ENCODE results near the gene IL17B. TPM values are rescaled to one million over a fixed set of nuclear protein-coding genes. Genes with fewer than 3 reads are reported as not detected.

IL17B gene
- total RNA-seq, 1 experiment from 2014 or later = not detected

GRCh38 chr5:149348518-149348917, 30.6 kb downstream of the IL17B start:
- no peak for DNase-seq (ENCODE audit: unreplicated experiment)
- Mint-ChIP-seq H3K4me3 (ENCODE audit: unreplicated experiment) (no peak overlapping the region), H3K27me3 (ENCODE audit: insufficient read depth, unreplicated experiment) (no peaks in the 10 kb centered on the region), H3K27ac (ENCODE audit: low read depth, unreplicated experiment) (peak overlapping the region; percentile 44), H3K4me1 (ENCODE audit: insufficient read depth, unreplicated experiment) (peaks cover 22% of the 10 kb centered on the region), H3K9me3 (ENCODE audit: unreplicated experiment) (no peaks in the 10 kb centered on the region), H3K36me3 (ENCODE audit: insufficient read depth, unreplicated experiment) (peaks cover 65% of the 10 kb centered on the region)
- CTCF ChIA-PET = interaction anchor here (0.7 to 46.8 kb wide), 5 partner anchors 9 to 197 kb away, joined by 4 to 1231 read pairs (median 7); partner anchors contain the start of gene PCYOX1L
- TF ChIP-seq, protein P1, sequence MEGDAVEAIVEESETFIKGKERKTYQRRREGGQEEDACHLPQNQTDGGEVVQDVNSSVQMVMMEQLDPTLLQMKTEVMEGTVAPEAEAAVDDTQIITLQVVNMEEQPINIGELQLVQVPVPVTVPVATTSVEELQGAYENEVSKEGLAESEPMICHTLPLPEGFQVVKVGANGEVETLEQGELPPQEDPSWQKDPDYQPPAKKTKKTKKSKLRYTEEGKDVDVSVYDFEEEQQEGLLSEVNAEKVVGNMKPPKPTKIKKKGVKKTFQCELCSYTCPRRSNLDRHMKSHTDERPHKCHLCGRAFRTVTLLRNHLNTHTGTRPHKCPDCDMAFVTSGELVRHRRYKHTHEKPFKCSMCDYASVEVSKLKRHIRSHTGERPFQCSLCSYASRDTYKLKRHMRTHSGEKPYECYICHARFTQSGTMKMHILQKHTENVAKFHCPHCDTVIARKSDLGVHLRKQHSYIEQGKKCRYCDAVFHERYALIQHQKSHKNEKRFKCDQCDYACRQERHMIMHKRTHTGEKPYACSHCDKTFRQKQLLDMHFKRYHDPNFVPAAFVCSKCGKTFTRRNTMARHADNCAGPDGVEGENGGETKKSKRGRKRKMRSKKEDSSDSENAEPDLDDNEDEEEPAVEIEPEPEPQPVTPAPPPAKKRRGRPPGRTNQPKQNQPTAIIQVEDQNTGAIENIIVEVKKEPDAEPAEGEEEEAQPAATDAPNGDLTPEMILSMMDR (IDR thresholded peaks at IDR 0.05; ENCODE audit: unreplicated experiment) = no peak
- no TSS peak for BruUV-seq (replicated peaks)
- intact Hi-C loops (cut with micrococcal nuclease) = no loop called here
- POLR2A ChIA-PET = no interaction called here

DNA sequence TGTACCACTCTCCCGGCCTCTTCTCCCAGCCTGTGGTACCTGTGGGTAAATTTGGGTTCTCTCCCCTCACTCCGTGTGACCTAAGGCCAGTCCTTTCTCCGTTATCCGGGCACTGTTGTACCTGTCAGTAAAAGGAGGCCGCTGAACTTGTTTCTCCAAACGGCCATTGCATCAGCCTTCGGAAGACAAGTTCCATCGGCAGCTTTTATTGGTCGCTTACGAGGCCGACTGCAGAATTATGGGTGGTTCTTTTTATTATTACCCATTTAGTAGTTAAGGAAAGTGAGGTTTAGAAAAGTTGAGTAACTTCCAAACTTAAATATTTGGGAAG, 33.2 kb downstream of the IL17B start:
- no TSS peak for BruUV-seq (replicated peaks)
- DNase-seq (ENCODE audit: unreplicated experiment) = peak; percentile 56
- Mint-ChIP-seq H3K9me3 (ENCODE audit: unreplicated experiment) (no peaks in the 10 kb centered on the region), H3K27me3 (ENCODE audit: insufficient read depth, unreplicated experiment) (no peaks in the 10 kb centered on the region), H3K4me1 (ENCODE audit: insufficient read depth, unreplicated experiment) (peaks cover 22% of the 10 kb centered on the region), H3K27ac (ENCODE audit: low read depth, unreplicated experiment) (peak overlapping the region; percentile 94), H3K4me3 (ENCODE audit: unreplicated experiment) (peak overlapping the region; percentile 96), H3K36me3 (ENCODE audit: insufficient read depth, unreplicated experiment) (peaks cover 39% of the 10 kb centered on the region)
- ChIA-PET CTCF (interaction anchor here (0.9 to 46.8 kb wide), 8 partner anchors 12 to 610 kb away, joined by 3 to 1231 read pairs (median 4); partner anchors contain the start of gene PCYOX1L), POLR2A (interaction anchor here (0.7 to 7.4 kb wide), 26 partner anchors 11 to 237 kb away, joined by 3 to 213 read pairs (median 10); partner anchors contain the start of genes AFAP1L1, CSNK1A1 and PCYOX1L)
- intact Hi-C loops (cut with micrococcal nuclease) = loop anchor here (2.0 kb wide), 1 partner anchor 29 kb away; no protein-coding TSS in a partner anchor
- TF ChIP-seq, protein P1 (IDR thresholded peaks at IDR 0.05; ENCODE audit: unreplicated experiment) = no peak

DNA sequence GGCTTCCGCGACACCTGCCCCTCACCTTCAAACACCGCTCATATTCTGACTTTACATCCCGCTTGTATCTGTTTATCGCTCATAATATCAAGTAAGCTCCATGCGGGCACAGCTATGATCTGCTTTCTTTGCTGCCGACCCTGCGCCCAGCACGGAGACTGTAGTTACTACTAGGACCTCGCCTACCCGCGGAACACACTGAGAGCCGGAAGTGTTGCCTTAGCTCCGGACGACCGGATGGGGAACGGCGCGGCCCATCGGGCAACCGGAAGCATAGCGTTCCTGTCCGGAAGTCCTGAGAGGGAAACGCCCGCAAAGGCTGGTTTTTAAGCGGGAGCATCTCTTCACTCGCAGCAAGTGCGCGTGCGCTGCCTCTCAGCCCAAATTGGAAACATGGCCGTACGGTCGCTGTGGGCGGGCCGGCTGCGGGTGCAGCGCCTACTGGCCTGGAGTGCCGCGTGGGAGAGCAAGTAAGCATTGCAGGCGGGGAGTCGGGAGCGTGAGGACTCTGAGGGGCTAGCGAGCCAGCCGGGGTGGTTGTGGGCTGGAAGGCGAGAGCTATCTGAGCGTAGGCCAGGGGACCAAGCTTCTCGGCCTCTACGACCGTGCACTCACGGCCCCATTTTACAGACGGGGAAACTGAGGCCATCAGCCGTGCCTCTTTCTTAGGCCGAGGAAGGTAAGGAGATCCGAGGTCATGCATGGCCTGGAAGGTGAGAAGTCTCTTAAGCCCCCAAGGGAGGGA, 33.8 kb downstream of the IL17B start, which contains the start of gene GRPEL2:
TSS of gene GRPEL2 (plus strand) at position 353 of the 745 bp plus-strand sequence. CDS start at position 394, 41 bp downstream.
- H3K4me1 Mint-ChIP-seq (ENCODE audit: insufficient read depth, unreplicated experiment) = peaks cover 22% of the 10 kb centered on the region
- intact Hi-C loops (cut with micrococcal nuclease) = loop anchor here (2.0 kb wide), 1 partner anchor 29 kb away; no protein-coding TSS in a partner anchor
- no TSS peak for BruUV-seq (replicated peaks)
- H3K9me3 Mint-ChIP-seq (ENCODE audit: unreplicated experiment) = no peaks in the 10 kb centered on the region
- peak within 1 kb of the TSS; percentile 94 for H3K27ac Mint-ChIP-seq (ENCODE audit: low read depth, unreplicated experiment)
- H3K27me3 Mint-ChIP-seq (ENCODE audit: insufficient read depth, unreplicated experiment) = no peaks in the 10 kb centered on the region
- peaks cover 33% of the 10 kb centered on the region for H3K36me3 Mint-ChIP-seq (ENCODE audit: insufficient read depth, unreplicated experiment)
- DNase-seq (ENCODE audit: unreplicated experiment) = peak; percentile 99
- ChIA-PET CTCF (interaction anchor here (0.6 to 46.8 kb wide), 14 partner anchors 10 to 317 kb away, joined by 3 to 1231 read pairs (median 4); partner anchors contain the start of gene PCYOX1L), POLR2A (interaction anchor here (0.6 to 7.4 kb wide), 45 partner anchors 12 to 677 kb away, joined by 3 to 213 read pairs (median 5); partner anchors contain the start of genes AFAP1L1, ARHGEF37, CSNK1A1 and PCYOX1L)
- peak within 1 kb of the TSS; percentile 96 for H3K4me3 Mint-ChIP-seq (ENCODE audit: unreplicated experiment)
- TF ChIP-seq, protein P1 (IDR thresholded peaks at IDR 0.05; ENCODE audit: unreplicated experiment) = no peak

DNA sequence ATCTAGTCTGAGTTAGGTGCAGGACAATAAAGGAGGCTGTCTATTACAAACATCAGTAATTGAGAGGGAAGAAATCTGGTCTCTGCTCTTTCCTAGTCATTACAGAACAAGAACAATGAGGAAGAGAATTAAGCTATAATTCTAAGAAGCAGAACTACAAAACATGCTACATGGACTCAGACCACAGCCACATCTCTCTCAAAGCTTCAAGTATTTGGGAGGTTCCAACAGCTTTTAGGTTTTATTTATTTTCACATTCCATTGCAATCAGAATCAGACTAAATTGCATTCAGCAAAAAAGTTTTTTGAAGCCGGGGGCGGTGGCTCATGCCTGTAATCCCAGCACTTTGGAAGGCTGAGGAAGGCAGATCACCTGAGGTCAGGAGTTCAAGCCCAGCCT, 34.9 kb downstream of the IL17B start:
- POLR2A ChIA-PET = interaction anchor here (1.0 to 7.4 kb wide), 21 partner anchors 10 to 678 kb away, joined by 3 to 213 read pairs (median 10); partner anchors contain the start of genes AFAP1L1, ARHGEF37, CSNK1A1 and PCYOX1L

More for the DNA sequence above, 34.9 kb downstream of the IL17B start:
- Mint-ChIP-seq H3K4me3 (ENCODE audit: unreplicated experiment) (peak overlapping the region; percentile 96), H3K36me3 (ENCODE audit: insufficient read depth, unreplicated experiment) (peaks cover 22% of the 10 kb centered on the region), H3K27me3 (ENCODE audit: insufficient read depth, unreplicated experiment) (no peaks in the 10 kb centered on the region), H3K9me3 (ENCODE audit: unreplicated experiment) (no peaks in the 10 kb centered on the region), H3K4me1 (ENCODE audit: insufficient read depth, unreplicated experiment) (peaks cover 22% of the 10 kb centered on the region), H3K27ac (ENCODE audit: low read depth, unreplicated experiment) (no peak overlapping the region)
- TF ChIP-seq, protein P1 (IDR thresholded peaks at IDR 0.05; ENCODE audit: unreplicated experiment) = no peak
- CTCF ChIA-PET = interaction anchor here (0.6 to 46.8 kb wide), 11 partner anchors 9 to 114 kb away, joined by 3 to 1231 read pairs (median 4); partner anchors contain the start of gene PCYOX1L
- BruUV-seq (replicated peaks) = no TSS peak
- intact Hi-C loops (cut with micrococcal nuclease) = loop anchor here (2.0 kb wide), 1 partner anchor 27 kb away; no protein-coding TSS in a partner anchor
- DNase-seq (ENCODE audit: unreplicated experiment) = no peak

All from MCF 10A (cell line).